ENCODE measurements around the gene MYBPHL.

DNA sequence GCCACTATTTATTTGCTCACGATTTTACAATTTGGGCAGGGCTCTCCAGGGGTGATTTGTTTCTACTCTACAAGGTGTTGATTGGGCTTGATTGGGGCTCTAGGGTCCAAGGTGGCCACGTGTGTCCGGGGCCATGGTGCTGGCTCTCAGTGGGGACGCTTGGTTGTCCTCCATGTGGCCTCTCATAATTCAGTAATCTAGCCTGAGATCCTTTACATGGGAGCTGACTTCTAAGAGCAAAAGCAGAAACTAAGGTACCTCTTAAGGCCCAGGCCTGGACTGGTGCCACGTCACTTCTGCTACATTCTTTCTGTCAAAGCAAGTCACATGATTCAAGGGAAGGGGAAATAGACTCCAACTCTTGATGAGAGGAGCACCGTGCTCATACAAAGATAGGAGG, 15.8 kb downstream of the MYBPHL start:
- TF ChIP-seq, protein P1, sequence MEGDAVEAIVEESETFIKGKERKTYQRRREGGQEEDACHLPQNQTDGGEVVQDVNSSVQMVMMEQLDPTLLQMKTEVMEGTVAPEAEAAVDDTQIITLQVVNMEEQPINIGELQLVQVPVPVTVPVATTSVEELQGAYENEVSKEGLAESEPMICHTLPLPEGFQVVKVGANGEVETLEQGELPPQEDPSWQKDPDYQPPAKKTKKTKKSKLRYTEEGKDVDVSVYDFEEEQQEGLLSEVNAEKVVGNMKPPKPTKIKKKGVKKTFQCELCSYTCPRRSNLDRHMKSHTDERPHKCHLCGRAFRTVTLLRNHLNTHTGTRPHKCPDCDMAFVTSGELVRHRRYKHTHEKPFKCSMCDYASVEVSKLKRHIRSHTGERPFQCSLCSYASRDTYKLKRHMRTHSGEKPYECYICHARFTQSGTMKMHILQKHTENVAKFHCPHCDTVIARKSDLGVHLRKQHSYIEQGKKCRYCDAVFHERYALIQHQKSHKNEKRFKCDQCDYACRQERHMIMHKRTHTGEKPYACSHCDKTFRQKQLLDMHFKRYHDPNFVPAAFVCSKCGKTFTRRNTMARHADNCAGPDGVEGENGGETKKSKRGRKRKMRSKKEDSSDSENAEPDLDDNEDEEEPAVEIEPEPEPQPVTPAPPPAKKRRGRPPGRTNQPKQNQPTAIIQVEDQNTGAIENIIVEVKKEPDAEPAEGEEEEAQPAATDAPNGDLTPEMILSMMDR (IDR thresholded peaks at IDR 0.05): no peak
- TF ChIP-seq POLR2A (IDR thresholded peaks at IDR 0.05): no peak
